KOPT-K1 (cell line): ENCODE results near the gene HRH1.

Experiments used
- H3K27ac ChIP-seq: fragments of 200-600 bp; sonication (generic); 2 replicates; pipeline ENCODE4 v1.5.1; 2016; ENCODE audit warnings: antibody characterized with exemption, mild to moderate bottlenecking, low read depth, low read length; ENCODE audit not compliant: poor library complexity, severe bottlenecking
- H3K36me3 ChIP-seq: fragments of 200-600 bp; sonication (generic); 2 replicates; pipeline ENCODE4 v1.5.1; 2017; ENCODE audit warnings: antibody characterized with exemption, mild to moderate bottlenecking, low read length, moderate library complexity; ENCODE audit not compliant: insufficient read depth
- H3K9me3 ChIP-seq: fragments of 200-600 bp; sonication (generic); 2 replicates; pipeline ENCODE4 v1.5.1; 2017; ENCODE audit warnings: antibody characterized with exemption, low read length, mild to moderate bottlenecking; ENCODE audit not compliant: insufficient read depth, poor library complexity, severe bottlenecking

The HRH1 gene

GRCh38 chr3:11226042-11226370, 71.7 kb downstream of the HRH1 start:
- H3K27ac ChIP-seq, result no peak overlapping the region

GRCh38 chr3:11228041-11228440, 73.7 kb downstream of the HRH1 start:
- Histone ChIP-seq H3K9me3 (no peaks in the 10 kb centered on the region), H3K36me3 (no peaks in the 10 kb centered on the region), H3K27ac (no peak overlapping the region)

More at GRCh38 chr3:11226042-11226370, 71.7 kb downstream of the HRH1 start:
- H3K36me3 ChIP-seq, result no peaks in the 10 kb centered on the region
- H3K9me3 ChIP-seq, result no peaks in the 10 kb centered on the region

GRCh38 chr3:11230125-11230524, 75.8 kb downstream of the HRH1 start:
- Histone ChIP-seq H3K9me3 (no peaks in the 10 kb centered on the region), H3K27ac (no peak overlapping the region), H3K36me3 (no peaks in the 10 kb centered on the region)

- Histone ChIP-seq H3K36me3 (no peaks in the 10 kb centered on the region), H3K27ac (no peak overlapping the region), H3K9me3 (no peaks in the 10 kb centered on the region)
These were observed 76.5 kb downstream of the HRH1 start for GRCh38 chr3:11230832-11231231.

GRCh38 chr3:11235385-11235784, 81.1 kb downstream of the HRH1 start:
- Histone ChIP-seq H3K9me3 (peaks cover 9% of the 10 kb centered on the region), H3K36me3 (no peaks in the 10 kb centered on the region), H3K27ac (no peak overlapping the region)

- no peaks in the 10 kb centered on the region for H3K36me3 ChIP-seq
- no peak overlapping the region for H3K27ac ChIP-seq
- H3K9me3 ChIP-seq, result peaks cover 9% of the 10 kb centered on the region
These were observed 82.5 kb downstream of the HRH1 start for GRCh38 chr3:11236588-11237461.

- H3K9me3 ChIP-seq, result peaks cover 9% of the 10 kb centered on the region
- no peak overlapping the region for H3K27ac ChIP-seq
- no peaks in the 10 kb centered on the region for H3K36me3 ChIP-seq
These were observed 83.8 kb downstream of the HRH1 start for GRCh38 chr3:11238060-11238459.

- H3K36me3 ChIP-seq, result no peaks in the 10 kb centered on the region
- H3K27ac ChIP-seq, result no peak overlapping the region
- H3K9me3 ChIP-seq, result peaks cover 9% of the 10 kb centered on the region
These were observed 84.6 kb downstream of the HRH1 start for GRCh38 chr3:11238880-11239279.

- H3K36me3 ChIP-seq, result no peaks in the 10 kb centered on the region
- H3K9me3 ChIP-seq, result peaks cover 9% of the 10 kb centered on the region
- H3K27ac ChIP-seq, result no peak overlapping the region
These were observed 85.5 kb downstream of the HRH1 start for GRCh38 chr3:11239796-11240195.

GRCh38 chr3:11240496-11240895, 86.2 kb downstream of the HRH1 start:
- no peak overlapping the region for H3K27ac ChIP-seq
- H3K36me3 ChIP-seq, result no peaks in the 10 kb centered on the region
- H3K9me3 ChIP-seq, result peaks cover 9% of the 10 kb centered on the region

- Histone ChIP-seq H3K36me3 (no peaks in the 10 kb centered on the region), H3K27ac (no peak overlapping the region), H3K9me3 (peaks cover 1% of the 10 kb centered on the region)
These were observed 89.9 kb downstream of the HRH1 start for GRCh38 chr3:11244121-11244677.

- Histone ChIP-seq H3K27ac (no peak overlapping the region), H3K9me3 (no peaks in the 10 kb centered on the region), H3K36me3 (no peaks in the 10 kb centered on the region)
These were observed 91.0 kb downstream of the HRH1 start for GRCh38 chr3:11245276-11245675.

- Histone ChIP-seq H3K36me3 (no peaks in the 10 kb centered on the region), H3K9me3 (no peaks in the 10 kb centered on the region), H3K27ac (no peak overlapping the region)
These were observed 91.8 kb downstream of the HRH1 start for GRCh38 chr3:11245827-11246662.

GRCh38 chr3:11246663-11246970, 92.3 kb downstream of the HRH1 start:
- Histone ChIP-seq H3K27ac (no peak overlapping the region), H3K9me3 (no peaks in the 10 kb centered on the region)

GRCh38 chr3:11247362-11247761, 93.1 kb downstream of the HRH1 start:
- Histone ChIP-seq H3K36me3 (no peaks in the 10 kb centered on the region), H3K27ac (no peak overlapping the region), H3K9me3 (no peaks in the 10 kb centered on the region)

More at GRCh38 chr3:11246663-11246970, 92.3 kb downstream of the HRH1 start:
- no peaks in the 10 kb centered on the region for H3K36me3 ChIP-seq
